IPS DF 6.9 (cell line): ENCODE results near the gene CNTF.

Experiments used
- DNase-seq: peaks from one replicate; pipeline ENCODE4 v3.0.0-alpha.2; 2013; ENCODE audit warnings: low read depth, low spot score
- H3K27ac ChIP-seq: one replicate; pipeline ENCODE4 v1.5.1; 2013; ENCODE audit warnings: low read length, control low read depth
- H3K27me3 ChIP-seq: 2 replicates; pipeline ENCODE4 v1.6.1; 2013; ENCODE audit warnings: mild to moderate bottlenecking, low read length; ENCODE audit not compliant: control insufficient read depth, insufficient read depth
- H3K36me3 ChIP-seq: 2 replicates; pipeline ENCODE4 v1.6.1; 2013; ENCODE audit warnings: low read length; ENCODE audit not compliant: control insufficient read depth, insufficient read depth
- H3K4me1 ChIP-seq: 2 replicates; pipeline ENCODE4 v1.6.1; 2013; ENCODE audit warnings: low read length; ENCODE audit not compliant: control insufficient read depth, insufficient read depth
- H3K4me3 ChIP-seq: 2 replicates; pipeline ENCODE4 v1.5.1; 2013; ENCODE audit warnings: mild to moderate bottlenecking, low read length
- H3K9me3 ChIP-seq: 2 replicates; pipeline ENCODE4 v1.6.1; 2013; ENCODE audit warnings: low read length, inconsistent platforms; ENCODE audit not compliant: control insufficient read depth, insufficient read depth
- WGBS: extraction: QIAGEN DNeasy Blood & Tissue Kit; methylation state at CpG from one replicate; pipeline ENCODE4 v1.1.7; 2013; ENCODE audit warnings: mixed read lengths, missing lambda C conversion rate; ENCODE audit not compliant: insufficient read length, insufficient coverage; 5-methylcytosine and 5-hydroxymethylcytosine counted together

CNTF gene

GRCh38 chr11:58626934-58627483 is 4.5 kb downstream of the CNTF start:
- Histone ChIP-seq H3K4me3 (no peak overlapping the region), H3K4me1 (no peaks in the 10 kb centered on the region), H3K27ac (no peak overlapping the region), H3K27me3 (no peaks in the 10 kb centered on the region), H3K9me3 (no peaks in the 10 kb centered on the region), H3K36me3 (0 out of 2 replicates have a peak, but pooled peaks cover 4% of the 10 kb centered on the region)
- 100% methylated on average over 2 of the region's 4 CpGs for WGBS
- no peak for DNase-seq

DNA sequence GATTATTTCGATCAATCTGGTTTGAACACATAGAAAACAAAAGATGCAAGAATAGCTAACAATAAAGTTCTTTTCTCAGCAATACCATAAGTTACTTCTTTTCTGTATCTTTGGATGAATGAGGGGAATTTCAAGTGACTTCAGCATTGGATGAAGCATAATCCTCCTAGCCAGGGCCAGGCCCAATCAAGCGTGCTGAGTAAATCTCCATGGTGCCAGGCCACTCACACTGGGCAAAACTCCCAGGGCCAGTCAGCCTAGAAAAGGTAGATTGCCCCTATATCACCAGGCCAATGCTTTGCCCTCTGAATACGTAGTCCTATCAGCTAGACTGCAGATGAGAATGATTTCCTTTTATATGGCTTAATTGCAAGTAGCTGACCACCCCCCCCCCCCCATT is 6.0 kb downstream of the CNTF start:
- no peaks in the 10 kb centered on the region for H3K27me3 ChIP-seq
- H3K36me3 ChIP-seq: 0 out of 2 replicates have a peak, but pooled peaks cover 4% of the 10 kb centered on the region
- WGBS: no CpG with 5 or more reads among the region's 3 CpGs
- no peak overlapping the region for H3K27ac ChIP-seq
- H3K9me3 ChIP-seq: no peaks in the 10 kb centered on the region
- DNase-seq: no peak
- no peaks in the 10 kb centered on the region for H3K4me1 ChIP-seq
- H3K4me3 ChIP-seq: no peak overlapping the region

DNA sequence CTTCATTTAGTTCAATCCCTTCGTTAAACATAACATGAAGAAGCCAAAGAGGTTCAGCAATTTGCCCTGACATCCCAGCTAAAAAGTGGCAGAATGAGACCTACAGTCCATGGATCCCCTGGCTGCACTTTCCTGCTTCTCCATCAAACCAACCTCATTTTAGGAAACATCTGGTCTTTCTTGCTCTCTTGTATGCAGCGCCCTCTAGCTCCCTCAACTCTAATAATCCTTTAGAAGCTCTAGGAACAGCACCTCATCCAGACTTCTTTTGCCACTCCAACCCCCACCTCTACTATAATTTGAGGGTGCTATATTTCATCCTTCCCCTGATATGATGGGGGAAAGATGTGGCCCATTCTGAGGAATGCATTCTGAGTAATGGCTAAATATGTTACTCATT is 7.4 kb downstream of the CNTF start:
- H3K27me3 ChIP-seq: no peaks in the 10 kb centered on the region
- H3K4me3 ChIP-seq: no peak overlapping the region
- no CpG with 5 or more reads among the region's 2 CpGs for WGBS
- H3K4me1 ChIP-seq: no peaks in the 10 kb centered on the region
- no peak overlapping the region for H3K27ac ChIP-seq
- no peaks in the 10 kb centered on the region for H3K9me3 ChIP-seq
- no peaks in the 10 kb centered on the region for H3K36me3 ChIP-seq
- peak; percentile 37 for DNase-seq

DNA sequence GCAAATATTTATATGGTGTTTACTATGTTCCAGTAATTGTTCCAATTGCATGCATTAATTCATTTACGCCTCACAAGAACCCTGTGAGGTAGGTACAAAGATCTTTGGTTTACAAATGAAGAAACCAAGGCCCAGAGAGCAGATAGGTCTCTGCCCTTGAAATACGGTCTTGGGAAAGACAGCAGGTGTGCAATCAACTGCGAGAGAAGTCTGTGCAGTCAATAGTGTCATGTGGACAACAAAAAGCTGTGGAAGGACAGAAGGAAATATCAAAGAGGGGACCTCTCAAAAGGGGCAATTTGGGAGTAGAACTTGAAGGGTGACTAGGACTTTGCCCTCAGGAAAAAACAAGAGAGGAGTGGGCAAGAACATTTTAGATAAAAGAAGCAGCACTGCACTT is 8.9 kb downstream of the CNTF start:
- no peak for DNase-seq
- Histone ChIP-seq H3K4me3 (no peak overlapping the region), H3K36me3 (no peaks in the 10 kb centered on the region), H3K9me3 (no peaks in the 10 kb centered on the region), H3K27me3 (no peaks in the 10 kb centered on the region), H3K4me1 (no peaks in the 10 kb centered on the region), H3K27ac (no peak overlapping the region)
- no CpG with 5 or more reads among the region's 3 CpGs for WGBS

DNA sequence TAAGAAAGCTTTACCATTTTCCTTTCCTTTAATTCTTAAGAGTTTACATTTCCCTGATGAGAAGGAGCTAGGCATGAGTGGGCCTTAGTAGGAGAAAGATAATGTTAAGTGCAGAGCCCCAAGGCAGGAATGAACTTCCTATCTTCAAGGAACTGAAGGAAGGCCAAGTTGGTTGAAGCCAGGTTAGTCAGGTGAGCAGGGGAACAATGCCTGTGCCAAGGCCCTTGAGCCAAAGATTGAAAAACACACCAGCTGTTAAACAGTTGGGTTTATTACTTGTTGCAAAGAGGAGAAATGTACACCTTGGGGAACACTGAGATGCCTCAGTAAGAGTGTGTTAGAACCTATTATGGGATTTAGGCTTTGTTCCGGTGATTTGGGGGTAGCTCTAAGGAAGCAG is 10.0 kb downstream of the CNTF start:
- Histone ChIP-seq H3K4me1 (no peaks in the 10 kb centered on the region), H3K9me3 (no peaks in the 10 kb centered on the region), H3K36me3 (no peaks in the 10 kb centered on the region), H3K27me3 (no peaks in the 10 kb centered on the region), H3K27ac (no peak overlapping the region), H3K4me3 (no peak overlapping the region)
- DNase-seq: no peak
- no CpG with 5 or more reads among the region's 1 CpG for WGBS

DNA sequence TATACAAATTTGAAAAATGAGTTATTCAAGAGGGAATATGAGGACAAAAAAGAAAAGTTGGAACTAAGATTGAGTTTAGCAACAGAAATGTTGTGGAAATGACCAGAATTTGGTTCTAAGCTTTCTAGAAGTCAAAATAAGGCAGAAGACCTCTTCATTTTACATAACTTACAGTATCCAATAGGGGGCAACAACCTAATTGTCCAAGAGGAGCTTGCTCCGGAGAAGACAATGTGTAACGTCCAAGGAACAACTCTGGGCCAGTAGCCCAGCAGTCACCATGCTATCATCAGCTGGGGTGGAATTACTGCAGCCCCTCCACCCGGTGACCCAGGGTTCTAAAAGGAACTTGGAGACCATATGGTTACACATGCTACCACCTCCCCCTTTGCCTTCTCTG is 14.1 kb downstream of the CNTF start:
- no CpG with 5 or more reads among the region's 3 CpGs for WGBS
- H3K27me3 ChIP-seq: no peaks in the 10 kb centered on the region

GRCh38 chr11:58637371-58637770 is 14.9 kb downstream of the CNTF start:
- no CpG with 5 or more reads among the region's 2 CpGs for WGBS
- H3K27me3 ChIP-seq: no peaks in the 10 kb centered on the region

More for the DNA sequence above, 14.1 kb downstream of the CNTF start:
- Histone ChIP-seq H3K9me3 (no peaks in the 10 kb centered on the region), H3K4me1 (no peaks in the 10 kb centered on the region), H3K36me3 (no peaks in the 10 kb centered on the region), H3K4me3 (no peak overlapping the region), H3K27ac (no peak overlapping the region)
- no peak for DNase-seq

DNA sequence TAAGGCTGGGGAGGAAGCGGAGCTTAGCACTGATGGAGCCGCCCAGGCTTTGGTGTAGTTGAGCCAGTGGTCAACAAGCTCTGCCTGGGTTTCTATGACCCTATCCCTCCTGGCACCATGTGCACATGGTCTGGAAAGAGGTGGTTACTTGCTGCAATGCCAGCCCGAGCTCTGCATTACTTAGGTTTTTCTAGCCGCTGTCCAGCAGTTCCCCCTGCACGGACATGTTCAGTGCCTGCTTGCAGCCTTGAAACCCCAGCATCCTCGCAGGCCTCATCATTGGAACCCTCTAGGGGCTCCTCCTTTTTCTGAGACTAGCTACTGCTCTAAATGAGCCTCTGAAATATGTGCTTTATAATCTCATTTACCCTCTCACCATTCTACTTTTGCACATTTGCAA is 16.6 kb downstream of the CNTF start:
- no peak for DNase-seq
- H3K4me3 ChIP-seq: no peak overlapping the region
- WGBS: no CpG with 5 or more reads among the region's 6 CpGs
- H3K36me3 ChIP-seq: no peaks in the 10 kb centered on the region
- H3K27ac ChIP-seq: no peak overlapping the region
- no peaks in the 10 kb centered on the region for H3K27me3 ChIP-seq
- no peaks in the 10 kb centered on the region for H3K9me3 ChIP-seq
- no peaks in the 10 kb centered on the region for H3K4me1 ChIP-seq

More at GRCh38 chr11:58637371-58637770, 14.9 kb downstream of the CNTF start:
- H3K36me3 ChIP-seq: no peaks in the 10 kb centered on the region
- H3K4me3 ChIP-seq: no peak overlapping the region
- DNase-seq: no peak
- no peaks in the 10 kb centered on the region for H3K9me3 ChIP-seq
- no peak overlapping the region for H3K27ac ChIP-seq
- H3K4me1 ChIP-seq: no peaks in the 10 kb centered on the region

DNA sequence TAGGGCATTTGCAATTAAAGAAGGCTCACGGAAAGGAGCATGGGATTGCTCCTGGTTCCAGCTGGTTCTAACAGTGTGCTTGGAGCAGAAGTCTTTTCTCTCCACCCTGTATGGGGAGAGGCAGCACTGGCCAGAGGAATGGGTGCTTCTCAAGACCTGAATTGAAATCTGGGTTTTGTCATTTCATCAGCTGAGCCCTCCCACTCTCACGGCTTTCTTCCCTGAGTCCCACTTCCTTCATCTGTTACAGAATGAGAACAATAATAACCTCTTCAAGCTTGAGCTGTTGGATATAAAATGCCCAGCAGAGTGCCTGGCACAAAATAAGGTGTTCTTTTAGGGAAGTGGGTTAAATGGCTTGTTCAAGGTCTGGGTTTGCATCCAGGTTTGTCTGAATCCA is 17.2 kb downstream of the CNTF start:
- no peaks in the 10 kb centered on the region for H3K4me1 ChIP-seq
- DNase-seq: no peak
- no CpG with 5 or more reads among the region's 2 CpGs for WGBS
- H3K27ac ChIP-seq: no peak overlapping the region
- H3K27me3 ChIP-seq: no peaks in the 10 kb centered on the region
- H3K9me3 ChIP-seq: no peaks in the 10 kb centered on the region
- H3K4me3 ChIP-seq: no peak overlapping the region
- no peaks in the 10 kb centered on the region for H3K36me3 ChIP-seq

DNA sequence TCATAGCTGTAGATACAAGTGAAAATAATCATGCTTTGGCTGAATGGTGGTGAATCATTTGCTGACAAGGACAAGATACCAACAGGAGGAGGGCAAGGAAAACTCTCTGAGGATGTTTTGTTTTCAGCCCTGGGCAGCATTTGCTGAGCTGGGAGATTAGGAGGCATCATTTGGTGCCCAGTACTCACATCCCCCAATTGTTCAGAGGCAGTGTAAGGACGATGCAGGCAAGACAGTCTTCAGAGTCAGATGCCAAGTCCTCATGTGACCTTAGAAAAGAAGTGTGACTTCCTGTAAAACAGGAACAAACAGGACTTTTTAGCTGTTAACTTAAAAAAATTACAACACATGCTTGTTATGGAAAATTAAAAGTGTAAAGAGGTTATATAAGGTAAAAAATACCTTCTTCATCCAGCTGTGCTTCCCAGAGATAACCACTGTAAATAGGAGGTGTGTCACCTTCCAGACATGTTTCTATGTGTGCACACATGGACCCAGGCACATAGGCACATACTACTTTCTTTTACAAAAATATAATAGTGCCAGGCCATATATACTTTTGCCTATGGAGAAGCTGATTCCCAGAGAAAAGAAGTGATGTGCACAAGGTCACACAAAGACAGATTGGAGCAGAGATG is 18.0 kb downstream of the CNTF start:
- Histone ChIP-seq H3K4me1 (no peaks in the 10 kb centered on the region), H3K9me3 (peaks cover 2% of the 10 kb centered on the region; the same call in 1 of the 2 replicates), H3K27me3 (no peaks in the 10 kb centered on the region), H3K4me3 (no peak overlapping the region), H3K36me3 (no peaks in the 10 kb centered on the region), H3K27ac (no peak overlapping the region)
- WGBS: no CpG with 5 or more reads among the region's 1 CpG
- DNase-seq: no peak

DNA sequence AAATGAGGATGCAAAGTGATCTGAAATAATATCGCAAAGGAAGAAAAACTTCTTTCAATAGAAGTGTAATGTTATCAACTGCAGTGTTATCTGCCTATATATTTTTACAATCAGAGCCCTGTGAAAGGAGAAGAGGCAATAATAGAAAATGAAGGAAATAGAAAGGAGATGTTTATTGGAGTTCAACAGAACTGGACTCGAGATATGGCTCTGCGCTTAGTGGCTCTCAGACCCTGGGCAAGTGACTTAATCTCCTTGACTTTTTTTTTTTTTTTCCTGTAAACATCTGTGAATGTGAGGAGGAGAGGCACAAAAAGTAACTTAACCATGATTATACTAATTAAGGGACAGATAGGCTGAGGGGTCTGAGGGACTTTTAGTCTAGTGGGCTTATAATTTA is 18.9 kb downstream of the CNTF start:
- WGBS: no CpG with 5 or more reads among the region's 3 CpGs
- Histone ChIP-seq H3K36me3 (no peaks in the 10 kb centered on the region), H3K27ac (no peak overlapping the region), H3K4me3 (no peak overlapping the region), H3K9me3 (peaks cover 2% of the 10 kb centered on the region; the same call in 1 of the 2 replicates), H3K4me1 (no peaks in the 10 kb centered on the region), H3K27me3 (no peaks in the 10 kb centered on the region)
- no peak for DNase-seq
